Right atrium auricular region (tissue), 2 donors: ENCODE results near the gene M6PR. TPM values are rescaled to one million over a fixed set of nuclear protein-coding genes. Genes with fewer than 3 reads are reported as not detected.
A peak's percentile ranks its signal among the peaks of the same experiment; 100 is the strongest.

ENCODE experiments used
- DNase-seq: peaks from one replicate; pipeline ENCODE4 v3.0.0-alpha.2; 2019; ENCODE audit warnings: low spot score
- H3K27ac ChIP-seq, 2 donors: fragments of 200-600 bp; sonication (generic); 1 replicate in 1 of 2; 2 replicates in 1 of 2; pipeline ENCODE4 v1.5.1; 2016 to 2019
- H3K27me3 ChIP-seq, 2 donors: fragments of 200-600 bp; sonication (generic); one replicate each; pipeline versions ENCODE4 v1.5.1 to v1.6.0; 2017 to 2019
- H3K36me3 ChIP-seq: fragments of 200-600 bp; sonication (generic); one replicate; pipeline ENCODE4 v1.5.1; 2016
- H3K4me1 ChIP-seq, 2 donors: fragments of 200-600 bp; sonication (generic); one replicate each; pipeline versions ENCODE4 v1.5.1 to v1.6.0; 2017 to 2019
- H3K4me3 ChIP-seq, 2 donors: fragments of 200-600 bp; sonication (generic); 1 replicate in 1 of 2; 2 replicates in 1 of 2; pipeline ENCODE4 v1.5.1; 2017 to 2019; ENCODE audit warnings: mild to moderate bottlenecking in 1 of 2, moderate library complexity in 1 of 2
- H3K9me3 ChIP-seq, 2 donors: fragments of 200-600 bp; sonication (generic); one replicate each; pipeline ENCODE4 v1.5.1; 2019
- CTCF ChIP-seq, 2 donors: fragments of 200-600 bp; sonication (generic); IDR thresholded peaks; one replicate each; pipeline ENCODE4 v1.5.1; 2019; ENCODE audit warnings: antibody characterized with exemption in 2 of 2
- total RNA-seq, 2 donors: library from RNA; depleted of rRNA; stranded (reverse); fragments of >200 nt; gene quantifications; one replicate each; pipeline ENCODE4 v1.1.0, GENCODE V29; 2016

The M6PR gene
- total RNA-seq, 2 donors from 2014 or later: 101 to 112 TPM

- Histone ChIP-seq H3K9me3 (no peaks in the 10 kb centered on the region), H3K4me3 (no peak overlapping the region), H3K36me3 (no peaks in the 10 kb centered on the region), H3K27ac (peak overlapping the region in 1 of 2 donors; percentile 7), H3K27me3 (no peaks in the 10 kb centered on the region), H3K4me1 (peaks cover 0 to 17% of the 10 kb centered on the region in 2 donors)
- TF ChIP-seq CTCF (IDR thresholded peaks at IDR 0.05): no peak
- no peak for DNase-seq
Measured at GRCh38 chr12:8991371-8992345, 42.2 kb upstream of the M6PR start.

GRCh38 chr12:8989413-8989812 is 40.0 kb upstream of the M6PR start, which contains the start of gene KLRG1:
KLRG1 (plus strand) TSS chr12:8989546; CDS start chr12:8989636, 90 bp downstream.
- Histone ChIP-seq H3K27ac (no peak within 1 kb of the TSS), H3K4me3 (no peak within 1 kb of the TSS), H3K36me3 (no peaks in the 10 kb centered on the region), H3K27me3 (no peaks in the 10 kb centered on the region), H3K9me3 (no peaks in the 10 kb centered on the region), H3K4me1 (peaks cover 0 to 17% of the 10 kb centered on the region in 2 donors)
- DNase-seq: no peak
- no peak for TF ChIP-seq CTCF (IDR thresholded peaks at IDR 0.05)

DNA sequence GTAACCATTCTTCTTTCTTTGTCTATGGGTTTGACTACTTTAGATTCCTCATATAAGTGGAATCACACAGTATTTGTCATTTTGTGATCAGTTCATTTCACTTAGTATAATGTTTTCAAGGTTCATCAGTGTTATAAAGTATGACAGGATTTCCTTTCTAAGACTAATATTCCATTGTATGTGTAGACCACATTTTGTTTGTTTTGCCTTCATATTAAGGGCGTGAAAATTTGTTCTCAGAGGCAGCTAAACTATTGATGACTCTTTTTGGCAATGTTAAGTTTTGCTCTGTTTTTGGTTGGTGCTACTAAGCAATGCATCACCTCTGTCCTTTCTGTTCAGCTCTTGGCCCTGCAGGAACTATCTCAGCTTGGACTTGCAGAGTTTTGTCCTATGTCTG is 38.2 kb upstream of the M6PR start:
- no peak for TF ChIP-seq CTCF (IDR thresholded peaks at IDR 0.05)

DNA sequence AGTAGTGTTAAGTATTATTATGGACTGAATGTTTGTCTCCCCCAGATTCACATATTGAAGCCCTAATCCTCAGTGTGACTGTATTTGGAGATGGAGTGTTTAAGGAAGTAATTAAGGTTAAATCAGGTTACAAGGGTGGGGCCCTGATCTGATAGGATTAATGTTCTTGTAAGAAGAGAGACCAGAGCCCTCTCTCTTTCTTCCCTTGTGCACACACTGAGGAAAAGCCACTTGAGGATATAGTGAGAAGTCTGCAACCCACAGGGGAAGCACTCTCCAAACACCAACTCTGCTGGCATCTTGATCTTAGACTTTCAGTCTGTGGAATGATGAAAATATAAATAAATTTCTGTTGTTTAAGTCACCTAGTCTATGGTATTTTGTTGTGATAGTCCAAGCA is 37.7 kb upstream of the M6PR start:
- H3K36me3 ChIP-seq: no peaks in the 10 kb centered on the region
- no peak for DNase-seq
- peaks cover 0 to 16% of the 10 kb centered on the region in 2 donors for H3K4me1 ChIP-seq
- no peak for TF ChIP-seq CTCF (IDR thresholded peaks at IDR 0.05)
- no peaks in the 10 kb centered on the region for H3K27me3 ChIP-seq
- no peaks in the 10 kb centered on the region for H3K9me3 ChIP-seq
- no peak overlapping the region for H3K4me3 ChIP-seq
- no peak overlapping the region for H3K27ac ChIP-seq

More for the DNA sequence above, 38.2 kb upstream of the M6PR start:
- H3K4me3 ChIP-seq: no peak overlapping the region
- no peak for DNase-seq
- peaks cover 0 to 17% of the 10 kb centered on the region in 2 donors for H3K4me1 ChIP-seq
- no peaks in the 10 kb centered on the region for H3K36me3 ChIP-seq
- no peak overlapping the region for H3K27ac ChIP-seq
- no peaks in the 10 kb centered on the region for H3K9me3 ChIP-seq
- H3K27me3 ChIP-seq: no peaks in the 10 kb centered on the region

GRCh38 chr12:8985213-8985754 is 35.8 kb upstream of the M6PR start:
- H3K36me3 ChIP-seq: no peaks in the 10 kb centered on the region
- H3K4me1 ChIP-seq: peaks cover 0 to 7% of the 10 kb centered on the region in 2 donors
- TF ChIP-seq CTCF (IDR thresholded peaks at IDR 0.05): no peak
- no peak for DNase-seq
- peaks cover 0 to 11% of the 10 kb centered on the region in 2 donors for H3K9me3 ChIP-seq
- H3K27me3 ChIP-seq: no peaks in the 10 kb centered on the region
- no peak overlapping the region for H3K4me3 ChIP-seq
- no peak overlapping the region for H3K27ac ChIP-seq
